H7 (cell line): ENCODE data around the gene PNPLA2. TPM values are rescaled to one million over a fixed set of nuclear protein-coding genes. Genes with fewer than 3 reads are reported as not detected.

Experiments
- DNase-seq: peaks from one replicate; pipeline ENCODE4 v3.0.0; 2012
- H3K27me3 ChIP-seq: 2 replicates; pipeline ENCODE4 v1.6.0; 2011; ENCODE audit warnings: mild to moderate bottlenecking, low read length; ENCODE audit not compliant: control insufficient read depth, insufficient read depth
- H3K36me3 ChIP-seq: replicated peaks from 2 replicates; pipeline ENCODE4 v1.5.1; 2011; ENCODE audit warnings: low read length; ENCODE audit not compliant: control insufficient read depth, insufficient read depth
- H3K4me3 ChIP-seq: 2 replicates; pipeline ENCODE4 v1.5.1; 2011; ENCODE audit warnings: low read depth, mild to moderate bottlenecking, control low read depth, low read length, moderate library complexity; ENCODE audit not compliant: insufficient read depth
- total RNA-seq: library from RNA; depleted of rRNA; stranded (reverse); fragments of >200 nt; shearing (Covaris generic); gene quantifications from 2 replicates; pipeline ENCODE4 v1.2.3, GENCODE V29; 2014

Gene PNPLA2
- total RNA-seq, 1 experiment from 2014 or later: 15.7 TPM

DNA sequence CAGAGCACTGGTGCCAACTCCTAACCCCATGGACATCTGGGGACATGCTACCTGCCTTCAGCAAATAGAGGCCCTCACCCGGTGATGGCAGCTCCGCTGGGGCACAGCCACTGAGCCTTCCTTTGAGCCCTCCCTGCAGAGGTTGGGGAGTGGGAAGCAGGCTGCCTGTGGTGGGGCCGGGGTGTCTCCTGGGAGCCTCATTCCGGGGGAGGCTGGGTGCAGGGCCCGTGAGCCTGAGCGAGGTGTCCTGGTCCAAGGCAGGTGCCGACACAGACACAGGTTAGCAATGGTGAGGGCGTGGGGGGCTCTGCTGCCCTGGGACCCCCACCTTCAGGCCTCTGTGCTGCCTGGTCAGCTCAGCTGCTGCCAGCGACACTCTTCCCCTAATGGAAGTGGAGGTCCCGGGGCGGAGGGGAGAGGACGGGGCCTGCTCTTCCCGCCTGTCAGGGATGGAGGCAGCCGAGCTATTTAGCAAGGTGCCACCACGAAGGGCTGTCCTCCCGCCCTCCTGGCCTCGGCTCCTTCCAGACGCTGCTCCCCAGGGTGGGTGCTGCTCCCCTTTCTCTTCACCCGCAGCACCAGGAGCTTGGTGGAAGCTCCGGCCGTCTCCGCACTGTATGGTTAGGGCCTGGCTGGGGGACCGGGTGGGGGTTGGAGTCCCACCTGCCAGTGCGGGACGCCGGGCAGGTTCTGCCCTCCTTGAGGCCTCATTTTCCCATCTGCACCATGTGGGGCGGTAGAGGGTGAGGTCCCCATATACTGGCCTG, 35.2 kb downstream of the PNPLA2 start:
- H3K27me3 ChIP-seq: peaks cover 2% of the 10 kb centered on the region; the same call in 1 of the 2 replicates
- peak; percentile 73 for DNase-seq

DNA sequence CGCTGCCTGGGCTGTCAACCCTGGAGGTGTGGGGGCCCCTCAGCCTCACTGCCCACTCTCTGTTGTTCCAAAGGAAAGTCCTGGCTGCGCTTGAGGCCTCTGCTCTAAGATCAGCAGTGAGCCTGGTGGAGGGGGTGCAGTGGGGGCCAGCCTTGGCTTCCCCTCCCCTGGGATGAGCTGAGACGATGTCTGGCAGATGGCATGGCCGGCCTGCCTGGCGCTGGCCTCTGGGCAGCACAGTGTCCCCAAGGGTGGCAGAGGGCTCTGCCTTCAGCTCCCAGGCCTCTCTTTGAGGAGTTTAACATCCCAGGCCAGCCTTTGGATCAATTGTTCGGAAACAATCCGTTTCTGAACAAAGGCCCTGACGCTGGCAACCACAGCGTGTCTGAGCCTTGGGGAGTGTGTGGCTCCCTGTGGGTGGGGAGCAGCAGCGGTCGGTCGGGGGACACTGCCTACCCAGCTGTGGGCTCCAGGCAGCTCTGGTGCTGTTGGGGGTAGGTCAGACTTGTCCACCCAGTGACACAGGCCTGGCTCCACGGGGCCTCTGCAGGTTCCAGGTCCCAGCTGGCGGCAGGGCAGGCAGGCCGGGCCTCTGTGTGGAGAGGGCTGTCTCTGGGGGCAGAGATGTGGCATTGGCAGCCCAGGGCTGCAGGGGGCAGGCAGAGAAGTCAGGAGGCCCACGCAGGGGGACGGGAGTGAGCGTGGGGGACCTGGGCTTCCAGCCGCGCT, 36.1 kb downstream of the PNPLA2 start:
- Histone ChIP-seq H3K27me3 (peaks cover 2% of the 10 kb centered on the region; the same call in 1 of the 2 replicates), H3K4me3 (no peak overlapping the region), H3K36me3 (no peaks in the 10 kb centered on the region)
- peak; percentile 69 for DNase-seq

More for the DNA sequence above, 35.2 kb downstream of the PNPLA2 start:
- Histone ChIP-seq H3K4me3 (no peak overlapping the region), H3K36me3 (no peaks in the 10 kb centered on the region)

DNA sequence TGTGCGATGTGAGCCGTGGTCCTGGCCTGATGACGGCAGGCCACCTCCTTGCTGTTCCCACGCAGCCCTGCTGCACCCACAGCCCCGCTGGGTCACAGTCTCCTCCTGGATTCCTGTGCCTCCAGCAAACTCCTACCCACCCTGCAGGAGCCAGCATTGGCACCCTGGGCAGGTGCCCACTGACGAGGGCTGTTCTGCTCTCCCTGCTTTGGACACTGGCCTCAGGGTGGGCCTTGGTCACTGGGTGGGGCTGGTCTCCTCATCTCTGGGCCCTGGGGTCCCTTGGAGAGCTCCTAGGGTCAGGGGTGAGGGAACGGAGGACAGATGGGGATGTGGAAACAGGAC, 36.6 kb downstream of the PNPLA2 start:
- H3K4me3 ChIP-seq: no peak overlapping the region
- H3K36me3 ChIP-seq: no peaks in the 10 kb centered on the region
- peaks cover 2% of the 10 kb centered on the region; the same call in 1 of the 2 replicates for H3K27me3 ChIP-seq
- no peak for DNase-seq

DNA sequence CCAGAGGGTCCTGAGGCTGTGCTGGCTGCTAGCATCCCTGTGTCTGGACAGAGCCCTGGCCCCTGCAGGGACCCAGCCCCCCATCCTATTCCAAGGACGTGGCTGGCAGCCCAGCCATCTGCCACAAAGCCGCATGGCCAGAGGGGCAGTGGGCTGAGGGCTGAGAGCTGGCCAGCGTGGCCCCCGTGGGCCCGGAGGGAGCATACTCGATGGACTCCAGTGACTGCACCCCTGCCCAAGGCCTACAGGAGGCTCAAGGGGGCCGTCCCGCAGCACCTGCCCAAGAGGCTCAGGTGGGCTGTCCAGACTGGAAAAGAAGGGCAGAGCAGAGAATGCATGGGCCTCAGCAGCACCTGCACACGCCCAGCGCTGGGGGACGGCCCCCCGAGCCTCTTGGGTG, 37.1 kb downstream of the PNPLA2 start:
- H3K27me3 ChIP-seq: no peaks in the 10 kb centered on the region
- peak; percentile 74 for DNase-seq
- no peaks in the 10 kb centered on the region for H3K36me3 ChIP-seq
- H3K4me3 ChIP-seq: no peak overlapping the region

DNA sequence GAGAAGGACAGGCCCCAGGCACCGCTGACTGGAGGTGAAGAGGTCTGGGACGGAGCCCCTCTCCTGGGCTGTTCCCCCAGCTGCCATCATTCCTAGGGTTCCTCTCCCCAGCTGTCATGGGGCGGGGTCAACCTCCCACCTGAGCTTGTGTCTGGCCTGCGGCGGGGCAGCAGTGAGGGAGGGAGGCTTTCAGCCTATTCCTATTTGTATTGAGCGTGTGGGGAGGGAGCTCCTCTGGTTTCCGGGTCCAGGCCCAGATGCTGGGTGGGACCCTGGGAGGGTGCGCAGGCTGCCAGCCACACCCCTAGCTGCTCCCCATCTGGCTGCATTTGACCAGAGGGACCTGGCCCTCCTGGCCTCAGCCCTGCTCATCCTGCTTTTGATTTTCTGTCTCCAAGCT, 37.7 kb downstream of the PNPLA2 start:
- Histone ChIP-seq H3K4me3 (no peak overlapping the region), H3K27me3 (no peaks in the 10 kb centered on the region), H3K36me3 (no peaks in the 10 kb centered on the region)
- peak; percentile 72 for DNase-seq

DNA sequence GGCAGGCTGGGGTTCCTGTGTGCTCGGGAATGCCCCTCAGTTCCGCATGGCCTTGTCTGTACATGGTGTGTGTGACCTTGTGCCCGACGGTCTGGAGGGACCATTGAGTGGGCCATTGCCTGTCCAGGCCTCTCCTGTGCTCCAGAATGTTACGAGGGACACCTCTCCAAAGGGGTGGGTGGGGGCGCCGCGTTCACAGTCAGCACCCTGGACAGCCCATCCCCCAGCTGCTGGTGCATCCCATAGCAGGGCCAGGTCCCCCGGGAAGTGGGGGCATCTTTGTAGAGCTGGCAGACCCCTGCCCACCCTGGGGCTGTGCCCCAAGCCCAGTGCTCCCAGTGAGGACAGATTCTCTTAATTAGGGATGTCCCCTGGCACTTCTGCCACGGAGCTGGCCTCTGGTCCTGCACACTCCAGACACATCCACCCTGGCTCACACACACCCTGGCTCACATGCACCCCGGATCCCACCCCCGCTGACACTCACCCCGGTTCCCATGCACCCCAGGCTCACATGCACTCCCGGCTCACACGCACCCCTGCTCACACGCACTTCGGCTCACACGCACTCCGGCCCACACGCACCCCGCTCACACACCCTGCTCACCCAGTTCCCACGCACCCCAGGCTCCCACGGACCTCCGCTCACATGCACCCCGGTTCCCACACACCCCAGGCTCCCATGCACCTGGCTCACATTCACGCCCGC, 39.5 kb downstream of the PNPLA2 start:
- no peaks in the 10 kb centered on the region for H3K27me3 ChIP-seq
- peak; percentile 69 for DNase-seq
- H3K4me3 ChIP-seq: no peak overlapping the region
- no peaks in the 10 kb centered on the region for H3K36me3 ChIP-seq

DNA sequence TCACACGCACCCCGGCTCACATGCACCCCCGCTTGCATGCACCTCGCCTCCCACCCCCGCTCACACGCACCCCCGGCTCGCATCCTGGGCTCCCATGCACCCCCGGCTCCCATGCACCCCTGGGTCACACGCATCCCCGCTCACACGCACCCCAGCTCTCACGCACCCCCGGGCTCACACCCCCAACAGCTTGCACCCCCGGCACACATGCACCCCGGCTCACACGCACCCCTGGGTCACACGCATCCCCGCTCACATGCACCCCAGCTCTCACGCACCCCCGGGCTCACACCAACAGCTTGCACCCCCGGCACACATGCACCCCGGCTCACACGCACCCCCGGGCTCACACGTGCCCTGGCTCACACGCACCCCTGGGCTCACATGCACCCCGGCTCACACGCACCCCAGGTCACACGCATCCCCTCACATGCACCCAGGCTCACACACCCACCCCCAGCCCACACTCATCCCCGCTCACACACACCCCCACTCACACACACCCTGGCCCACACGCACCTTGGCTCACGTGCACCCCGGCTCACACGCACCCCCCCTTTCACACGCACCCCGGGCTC, 40.1 kb downstream of the PNPLA2 start:
- Histone ChIP-seq H3K36me3 (no peaks in the 10 kb centered on the region), H3K27me3 (no peaks in the 10 kb centered on the region), H3K4me3 (no peak overlapping the region)
- no peak for DNase-seq

DNA sequence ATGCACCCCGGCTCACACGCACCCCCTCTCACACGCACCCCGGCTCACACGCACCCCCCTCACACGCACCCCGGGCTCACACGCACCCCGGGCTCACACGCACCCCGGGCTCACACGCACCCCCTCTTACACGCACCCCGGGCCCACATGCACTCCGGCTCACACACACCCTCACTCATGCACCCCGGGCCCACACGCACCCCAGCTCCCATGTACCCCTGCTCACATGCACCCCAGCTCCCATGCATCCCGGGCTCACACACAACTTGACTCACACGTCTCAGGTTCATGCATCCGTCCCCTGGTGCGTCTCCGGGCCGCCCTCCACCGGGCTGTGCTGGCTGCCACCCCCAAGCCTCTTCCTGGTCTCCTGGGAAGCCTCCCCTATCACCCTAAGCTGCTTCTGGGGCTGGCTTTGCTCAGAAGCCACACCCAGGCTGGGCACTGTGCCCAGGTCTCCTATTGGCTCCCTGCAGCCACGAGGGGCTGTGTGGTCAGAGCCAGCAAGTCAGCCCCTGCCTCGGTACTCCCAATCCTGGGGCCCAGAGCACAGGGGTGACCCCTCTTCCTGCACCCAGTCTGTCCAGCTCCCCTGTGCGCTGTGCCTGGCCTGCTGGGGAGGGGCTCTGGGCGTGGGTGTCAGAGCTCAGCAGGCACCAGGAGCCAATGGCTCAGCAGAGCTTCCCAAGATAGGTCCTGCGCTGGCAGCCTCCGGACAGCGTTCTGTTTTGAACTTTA, 40.8 kb downstream of the PNPLA2 start:
- no peaks in the 10 kb centered on the region for H3K27me3 ChIP-seq
- peak; percentile 74 for DNase-seq
- H3K4me3 ChIP-seq: no peak overlapping the region
- no peaks in the 10 kb centered on the region for H3K36me3 ChIP-seq

DNA sequence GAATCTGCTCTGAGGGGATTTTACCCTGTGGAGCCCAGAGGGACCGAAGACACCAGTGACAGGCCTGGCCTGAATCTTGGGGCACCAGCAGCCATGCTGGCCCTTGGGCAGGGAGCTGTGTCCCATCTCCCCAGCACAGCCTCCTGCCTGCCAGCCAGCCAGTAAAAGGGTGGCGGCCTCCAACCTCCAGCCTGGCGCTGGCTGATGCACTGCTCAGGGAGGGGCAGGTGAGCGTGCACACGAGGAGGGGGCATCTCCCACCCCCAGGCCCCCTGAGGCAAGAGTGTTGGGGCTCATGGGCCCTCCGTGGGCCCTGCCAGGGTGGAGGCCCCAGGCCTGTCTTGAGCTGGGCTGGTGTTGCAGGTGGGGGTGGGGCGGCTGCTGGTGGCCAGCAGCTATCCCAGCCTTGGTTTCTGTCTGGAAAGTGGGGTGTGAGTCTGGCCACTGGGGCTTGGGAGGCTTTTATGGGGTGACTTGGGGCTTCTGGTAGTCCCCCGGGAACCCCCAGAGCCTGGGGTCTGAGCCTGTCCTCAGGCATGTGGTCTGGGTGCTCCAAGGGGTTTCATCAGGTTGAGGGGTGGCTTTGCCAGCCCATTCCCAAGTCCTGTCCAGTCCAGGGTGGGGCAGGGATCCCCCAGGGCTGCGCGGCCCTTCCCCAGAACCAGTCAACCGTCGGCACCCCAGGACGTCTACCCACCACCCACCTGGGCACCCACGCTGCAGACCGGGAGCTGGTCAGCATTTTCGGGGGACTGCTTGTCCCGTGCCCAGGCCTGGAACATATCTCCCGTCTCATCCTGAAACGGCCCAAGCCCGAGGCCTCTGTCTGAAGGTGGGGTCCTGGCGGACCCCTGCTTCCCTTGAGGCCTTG, 41.8 kb downstream of the PNPLA2 start:
- Histone ChIP-seq H3K27me3 (no peaks in the 10 kb centered on the region), H3K36me3 (no peaks in the 10 kb centered on the region), H3K4me3 (no peak overlapping the region)
- DNase-seq: peak; percentile 67

DNA sequence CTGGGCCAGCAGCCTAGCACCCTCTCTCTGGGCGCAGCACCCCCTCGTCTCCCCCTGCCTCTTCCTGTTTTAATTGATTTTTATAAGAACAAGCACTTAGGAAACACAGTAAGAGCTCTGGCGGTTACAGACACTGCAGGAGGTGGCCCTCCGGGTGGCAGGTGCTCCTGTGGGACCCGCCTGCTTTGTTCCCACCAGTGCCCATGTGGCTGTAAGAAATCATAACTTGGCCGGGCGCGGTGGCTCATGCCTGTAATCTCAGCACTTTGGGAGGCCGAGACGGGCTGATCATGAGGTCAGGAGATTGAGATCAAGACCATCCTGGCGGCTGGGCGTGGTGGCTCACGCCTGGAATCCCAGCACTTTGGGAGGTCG, 42.4 kb downstream of the PNPLA2 start:
- no peak for DNase-seq
- H3K36me3 ChIP-seq: no peaks in the 10 kb centered on the region
- no peaks in the 10 kb centered on the region for H3K27me3 ChIP-seq
- H3K4me3 ChIP-seq: no peak overlapping the region

DNA sequence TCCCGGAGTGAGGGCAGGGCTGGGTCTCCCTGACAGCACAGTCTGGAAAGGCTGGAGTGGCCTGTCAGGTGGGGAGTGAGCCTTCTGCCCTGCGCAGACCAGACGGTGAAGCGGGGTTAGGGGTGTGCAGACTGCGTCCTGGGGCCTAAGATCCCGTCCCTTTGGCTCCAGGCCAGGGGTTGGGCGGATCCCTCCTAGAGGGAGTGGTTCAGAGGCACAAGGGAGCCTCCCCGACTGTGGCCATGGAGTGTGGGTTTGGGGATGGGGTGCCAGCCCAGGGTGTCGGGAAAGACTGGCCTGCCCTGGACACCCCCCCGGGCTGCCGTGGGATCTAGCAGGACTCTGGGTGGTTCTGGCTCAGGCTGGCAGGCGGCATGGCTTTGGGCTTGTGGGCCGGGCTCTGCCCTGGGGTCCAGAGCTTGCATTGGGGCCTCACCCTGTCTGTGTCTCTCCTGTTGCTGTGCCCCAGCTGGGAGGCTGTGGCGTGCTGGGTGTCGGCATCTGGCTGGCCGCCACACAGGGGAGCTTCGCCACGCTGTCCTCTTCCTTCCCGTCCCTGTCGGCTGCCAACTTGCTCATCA, 43.5 kb downstream of the PNPLA2 start:
- DNase-seq: peak; percentile 94
- Histone ChIP-seq H3K27me3 (no peaks in the 10 kb centered on the region), H3K36me3 (no peaks in the 10 kb centered on the region), H3K4me3 (peak overlapping the region; percentile 23; the same call in 1 of the 2 replicates)

DNA sequence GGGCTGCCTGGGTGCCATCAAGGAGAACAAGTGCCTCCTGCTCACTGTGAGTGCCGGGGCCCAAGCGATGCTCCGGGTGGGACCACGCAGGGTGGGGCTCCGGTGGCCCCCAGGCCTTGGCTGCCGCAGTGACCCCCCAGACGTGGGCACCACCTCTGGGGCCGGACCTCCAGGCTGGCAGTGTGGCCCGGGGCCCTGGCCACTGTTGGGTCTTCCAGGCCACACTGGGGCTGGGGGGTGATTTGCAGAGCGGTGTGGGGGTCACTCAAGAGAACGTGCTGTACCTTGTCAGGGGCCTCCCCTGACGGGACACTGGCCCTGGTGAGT, 43.9 kb downstream of the PNPLA2 start:
- H3K27me3 ChIP-seq: no peaks in the 10 kb centered on the region
- DNase-seq: no peak
- peak overlapping the region; percentile 6; the same call in 1 of the 2 replicates for H3K4me3 ChIP-seq
- no peaks in the 10 kb centered on the region for H3K36me3 ChIP-seq
